ENCODE results near the gene KIF11. TPM values are rescaled to one million over a fixed set of nuclear protein-coding genes. Genes with fewer than 3 reads are reported as not detected.

KIF11 gene
- total and polyA plus RNA-seq, 9 of the 15 experiments (the other 6 are each of a cell fraction or from before 2014, with no cell fraction given), result 11.3 to 54.4 (median 29.2) TPM

DNA sequence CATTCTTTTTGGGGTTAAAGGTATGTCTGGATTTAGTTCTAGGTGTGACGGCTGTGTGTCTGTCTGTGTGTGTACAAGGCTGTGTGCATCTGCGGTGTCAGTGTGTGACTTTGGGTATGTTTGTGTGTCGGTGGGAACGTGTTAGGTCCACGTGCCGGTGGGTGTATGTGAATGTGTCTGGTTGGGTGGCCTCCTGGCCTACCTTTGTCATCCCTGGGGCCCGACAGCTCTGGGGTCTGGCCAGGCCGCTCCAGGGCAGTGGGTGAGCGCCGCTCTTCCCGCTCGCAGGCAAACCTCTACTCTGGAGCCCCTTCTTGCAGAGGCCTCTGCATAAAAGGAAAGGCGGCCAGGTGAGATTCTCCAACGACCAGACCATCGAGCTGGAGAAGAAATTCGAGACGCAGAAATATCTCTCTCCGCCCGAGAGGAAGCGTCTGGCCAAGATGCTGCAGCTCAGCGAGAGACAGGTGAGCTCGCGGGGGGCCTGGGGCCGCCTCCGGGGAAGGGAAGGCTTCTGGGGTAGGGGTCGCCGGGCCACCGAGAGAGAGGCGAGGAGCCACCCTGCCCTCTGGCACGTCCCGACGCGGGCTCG is 99.2 kb downstream of the KIF11 start (continued):
- TF ChIP-seq ZNF282 (CRISPR knock-in tag; IDR thresholded peaks at IDR 0.05) (no peak), ARID3B (CRISPR knock-in tag; IDR thresholded peaks at IDR 0.05; ENCODE audit: borderline replicate concordance) (no peak), KHSRP (IDR thresholded peaks at IDR 0.05) (no peak), HNRNPLL (IDR thresholded peaks at IDR 0.05; ENCODE audit: low read depth, low read length, poor library complexity, severe bottlenecking) (no peak), SP1 (CRISPR knock-in tag; IDR thresholded peaks at IDR 0.05) (no peak), NBN (IDR thresholded peaks at IDR 0.05; ENCODE audit: low read depth) (no peak), TAF1 (IDR thresholded peaks at IDR 0.05; ENCODE audit: control insufficient read depth, extremely low read depth, insufficient read depth, low read length, severe bottlenecking) (peak; percentile 21), ZNF140 (CRISPR knock-in tag; IDR thresholded peaks at IDR 0.05) (no peak), EHMT2 (IDR thresholded peaks at IDR 0.05) (no peak), RUNX1 (IDR thresholded peaks at IDR 0.05; ENCODE audit: low read depth) (no peak), ZNF184 (CRISPR knock-in tag; IDR thresholded peaks at IDR 0.05) (no peak), ZBTB34 (CRISPR knock-in tag; IDR thresholded peaks at IDR 0.05) (no peak), ARHGAP35 (IDR thresholded peaks at IDR 0.05; ENCODE audit: partially characterized antibody) (peak; percentile 48), POU5F1 (IDR thresholded peaks at IDR 0.05; ENCODE audit: borderline replicate concordance, low read depth, low read length, partially characterized antibody) (no peak), PTTG1 (tag; IDR thresholded peaks at IDR 0.05; ENCODE audit: low read depth) (no peak), TBP (optimal IDR thresholded peaks at IDR 0.05; ENCODE audit: low read depth, low read length) (no peak), MCM5 (IDR thresholded peaks at IDR 0.05; ENCODE audit: low read depth) (no peak), MBD2 (IDR thresholded peaks at IDR 0.05; ENCODE audit: borderline replicate concordance, low read depth) (no peak), HNRNPK (IDR thresholded peaks at IDR 0.05; ENCODE audit: low read depth, low read length, poor library complexity, severe bottlenecking) (no peak), C11orf30 (IDR thresholded peaks at IDR 0.05; ENCODE audit: low read depth) (no peak)
- TF ChIP-seq, protein P1, sequence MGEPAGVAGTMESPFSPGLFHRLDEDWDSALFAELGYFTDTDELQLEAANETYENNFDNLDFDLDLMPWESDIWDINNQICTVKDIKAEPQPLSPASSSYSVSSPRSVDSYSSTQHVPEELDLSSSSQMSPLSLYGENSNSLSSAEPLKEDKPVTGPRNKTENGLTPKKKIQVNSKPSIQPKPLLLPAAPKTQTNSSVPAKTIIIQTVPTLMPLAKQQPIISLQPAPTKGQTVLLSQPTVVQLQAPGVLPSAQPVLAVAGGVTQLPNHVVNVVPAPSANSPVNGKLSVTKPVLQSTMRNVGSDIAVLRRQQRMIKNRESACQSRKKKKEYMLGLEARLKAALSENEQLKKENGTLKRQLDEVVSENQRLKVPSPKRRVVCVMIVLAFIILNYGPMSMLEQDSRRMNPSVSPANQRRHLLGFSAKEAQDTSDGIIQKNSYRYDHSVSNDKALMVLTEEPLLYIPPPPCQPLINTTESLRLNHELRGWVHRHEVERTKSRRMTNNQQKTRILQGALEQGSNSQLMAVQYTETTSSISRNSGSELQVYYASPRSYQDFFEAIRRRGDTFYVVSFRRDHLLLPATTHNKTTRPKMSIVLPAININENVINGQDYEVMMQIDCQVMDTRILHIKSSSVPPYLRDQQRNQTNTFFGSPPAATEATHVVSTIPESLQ (CRISPR knock-in tag; IDR thresholded peaks at IDR 0.05), result no peak
- TF ChIP-seq, protein P2, sequence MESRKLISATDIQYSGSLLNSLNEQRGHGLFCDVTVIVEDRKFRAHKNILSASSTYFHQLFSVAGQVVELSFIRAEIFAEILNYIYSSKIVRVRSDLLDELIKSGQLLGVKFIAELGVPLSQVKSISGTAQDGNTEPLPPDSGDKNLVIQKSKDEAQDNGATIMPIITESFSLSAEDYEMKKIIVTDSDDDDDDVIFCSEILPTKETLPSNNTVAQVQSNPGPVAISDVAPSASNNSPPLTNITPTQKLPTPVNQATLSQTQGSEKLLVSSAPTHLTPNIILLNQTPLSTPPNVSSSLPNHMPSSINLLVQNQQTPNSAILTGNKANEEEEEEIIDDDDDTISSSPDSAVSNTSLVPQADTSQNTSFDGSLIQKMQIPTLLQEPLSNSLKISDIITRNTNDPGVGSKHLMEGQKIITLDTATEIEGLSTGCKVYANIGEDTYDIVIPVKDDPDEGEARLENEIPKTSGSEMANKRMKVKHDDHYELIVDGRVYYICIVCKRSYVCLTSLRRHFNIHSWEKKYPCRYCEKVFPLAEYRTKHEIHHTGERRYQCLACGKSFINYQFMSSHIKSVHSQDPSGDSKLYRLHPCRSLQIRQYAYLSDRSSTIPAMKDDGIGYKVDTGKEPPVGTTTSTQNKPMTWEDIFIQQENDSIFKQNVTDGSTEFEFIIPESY (CRISPR knock-in tag; IDR thresholded peaks at IDR 0.05), result no peak
- TF ChIP-seq, protein P3, sequence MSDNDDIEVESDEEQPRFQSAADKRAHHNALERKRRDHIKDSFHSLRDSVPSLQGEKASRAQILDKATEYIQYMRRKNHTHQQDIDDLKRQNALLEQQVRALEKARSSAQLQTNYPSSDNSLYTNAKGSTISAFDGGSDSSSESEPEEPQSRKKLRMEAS (CRISPR knock-in tag; IDR thresholded peaks at IDR 0.05), result no peak

Measured in K562 (cell line).